ENCODE data around the gene LIPC. TPM values are rescaled to one million over a fixed set of nuclear protein-coding genes. Genes with fewer than 3 reads are reported as not detected.

Gene LIPC
- total RNA-seq, 1 experiment from 2014 or later: not detected

- intact Hi-C loops (cut with micrococcal nuclease; ENCODE audit: unreplicated experiment): no loop called here
- TF ChIP-seq, protein P1, sequence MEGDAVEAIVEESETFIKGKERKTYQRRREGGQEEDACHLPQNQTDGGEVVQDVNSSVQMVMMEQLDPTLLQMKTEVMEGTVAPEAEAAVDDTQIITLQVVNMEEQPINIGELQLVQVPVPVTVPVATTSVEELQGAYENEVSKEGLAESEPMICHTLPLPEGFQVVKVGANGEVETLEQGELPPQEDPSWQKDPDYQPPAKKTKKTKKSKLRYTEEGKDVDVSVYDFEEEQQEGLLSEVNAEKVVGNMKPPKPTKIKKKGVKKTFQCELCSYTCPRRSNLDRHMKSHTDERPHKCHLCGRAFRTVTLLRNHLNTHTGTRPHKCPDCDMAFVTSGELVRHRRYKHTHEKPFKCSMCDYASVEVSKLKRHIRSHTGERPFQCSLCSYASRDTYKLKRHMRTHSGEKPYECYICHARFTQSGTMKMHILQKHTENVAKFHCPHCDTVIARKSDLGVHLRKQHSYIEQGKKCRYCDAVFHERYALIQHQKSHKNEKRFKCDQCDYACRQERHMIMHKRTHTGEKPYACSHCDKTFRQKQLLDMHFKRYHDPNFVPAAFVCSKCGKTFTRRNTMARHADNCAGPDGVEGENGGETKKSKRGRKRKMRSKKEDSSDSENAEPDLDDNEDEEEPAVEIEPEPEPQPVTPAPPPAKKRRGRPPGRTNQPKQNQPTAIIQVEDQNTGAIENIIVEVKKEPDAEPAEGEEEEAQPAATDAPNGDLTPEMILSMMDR (conservative IDR thresholded peaks at IDR 0.05; ENCODE audit: low read depth, low read length): no peak
- TF ChIP-seq EZH2 (IDR thresholded peaks at IDR 0.05; ENCODE audit: borderline replicate concordance, low read depth, low read length, poor library complexity, severe bottlenecking): no peak
- BruUV-seq (replicated peaks): no TSS peak
- H3K36me3 ChIP-seq (ENCODE audit: insufficient read depth, low read length, poor library complexity, severe bottlenecking): no peaks in the 10 kb centered on the region
- peaks cover 20% of the 10 kb centered on the region for H3K4me1 ChIP-seq (ENCODE audit: insufficient read depth, low read length, poor library complexity, severe bottlenecking)
- H3K27ac ChIP-seq (ENCODE audit: low read depth, low read length, poor library complexity, severe bottlenecking): no peak overlapping the region
- H3K27me3 ChIP-seq (replicated peaks; ENCODE audit: insufficient read depth, low read depth, low read length, poor library complexity): no peaks in the 10 kb centered on the region
- H3K4me3 ChIP-seq (ENCODE audit: low read depth, low read length, poor library complexity, severe bottlenecking): no peak overlapping the region
- DNase-seq (ENCODE audit: low spot score): peak; percentile 14
- H3K9me3 ChIP-seq (ENCODE audit: low read depth, low read length, poor library complexity, severe bottlenecking): no peaks in the 10 kb centered on the region
- ChIA-PET CTCF (interaction anchor here (0.5 kb wide), 1 partner anchor 18 kb away, joined by 9 read pairs; no protein-coding TSS in a partner anchor), POLR2A (ENCODE audit: low non-redundant PET) (no interaction called here)
These were observed 88.7 kb downstream of the LIPC start for GRCh38 chr15:58520464-58520863.

GRCh38 chr15:58520936-58521292 is 89.1 kb downstream of the LIPC start:
- BruUV-seq (replicated peaks): no TSS peak
- Histone ChIP-seq H3K27ac (ENCODE audit: low read depth, low read length, poor library complexity, severe bottlenecking) (no peak overlapping the region), H3K36me3 (ENCODE audit: insufficient read depth, low read length, poor library complexity, severe bottlenecking) (no peaks in the 10 kb centered on the region), H3K27me3 (replicated peaks; ENCODE audit: insufficient read depth, low read depth, low read length, poor library complexity) (no peaks in the 10 kb centered on the region), H3K4me3 (ENCODE audit: low read depth, low read length, poor library complexity, severe bottlenecking) (no peak overlapping the region), H3K4me1 (ENCODE audit: insufficient read depth, low read length, poor library complexity, severe bottlenecking) (peaks cover 20% of the 10 kb centered on the region), H3K9me3 (ENCODE audit: low read depth, low read length, poor library complexity, severe bottlenecking) (no peaks in the 10 kb centered on the region)
- DNase-seq (ENCODE audit: low spot score): no peak
- intact Hi-C loops (cut with micrococcal nuclease; ENCODE audit: unreplicated experiment): no loop called here
- CTCF ChIA-PET: interaction anchor here (0.5 to 0.6 kb wide), 2 partner anchors 13 to 18 kb away, joined by 3 to 9 read pairs; no protein-coding TSS in a partner anchor
- TF ChIP-seq EZH2 (IDR thresholded peaks at IDR 0.05; ENCODE audit: borderline replicate concordance, low read depth, low read length, poor library complexity, severe bottlenecking): no peak
- TF ChIP-seq, protein P1 (conservative IDR thresholded peaks at IDR 0.05; ENCODE audit: low read depth, low read length): no peak
- POLR2A ChIA-PET (ENCODE audit: low non-redundant PET): no interaction called here

- intact Hi-C loops (cut with micrococcal nuclease; ENCODE audit: unreplicated experiment): no loop called here
- TF ChIP-seq, protein P1 (conservative IDR thresholded peaks at IDR 0.05; ENCODE audit: low read depth, low read length): no peak
- TF ChIP-seq EZH2 (IDR thresholded peaks at IDR 0.05; ENCODE audit: borderline replicate concordance, low read depth, low read length, poor library complexity, severe bottlenecking): no peak
- no TSS peak for BruUV-seq (replicated peaks)
- ChIA-PET POLR2A (ENCODE audit: low non-redundant PET) (no interaction called here), CTCF (interaction anchor here (0.6 to 0.7 kb wide), 2 partner anchors 14 to 250 kb away, joined by 3 read pairs; partner anchors contain the start of gene MINDY2)
- Histone ChIP-seq H3K27me3 (replicated peaks; ENCODE audit: insufficient read depth, low read depth, low read length, poor library complexity) (no peaks in the 10 kb centered on the region), H3K4me3 (ENCODE audit: low read depth, low read length, poor library complexity, severe bottlenecking) (no peak overlapping the region), H3K4me1 (ENCODE audit: insufficient read depth, low read length, poor library complexity, severe bottlenecking) (peaks cover 20% of the 10 kb centered on the region), H3K27ac (ENCODE audit: low read depth, low read length, poor library complexity, severe bottlenecking) (no peak overlapping the region), H3K9me3 (ENCODE audit: low read depth, low read length, poor library complexity, severe bottlenecking) (no peaks in the 10 kb centered on the region), H3K36me3 (ENCODE audit: insufficient read depth, low read length, poor library complexity, severe bottlenecking) (no peaks in the 10 kb centered on the region)
- peak; percentile 76 for DNase-seq (ENCODE audit: low spot score)
These were observed 89.7 kb downstream of the LIPC start for GRCh38 chr15:58521293-58521991.

Measured in A673 (cell line).